Measurements from ENCODE around the gene TUFT1.

DNA sequence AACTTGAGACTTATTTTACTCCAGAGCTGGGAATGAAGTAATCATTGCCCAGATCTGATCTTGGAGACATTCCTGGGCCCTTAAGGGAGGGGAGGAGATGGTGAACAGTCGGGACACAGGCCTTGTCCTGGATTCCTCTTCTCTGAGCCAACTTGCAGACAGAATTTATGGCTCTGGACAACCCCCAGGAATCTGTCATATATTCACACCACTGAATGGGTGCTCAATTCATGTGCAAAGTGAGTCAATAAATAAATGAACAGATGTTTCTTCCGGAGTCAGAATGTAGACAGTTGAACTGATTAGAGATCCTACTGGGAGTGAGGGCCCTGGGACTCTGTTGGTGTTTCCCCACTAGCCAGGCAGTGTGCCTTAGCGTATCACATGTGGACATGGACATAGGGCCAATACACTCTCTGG lies 2.6 kb downstream of the TUFT1 start:
- no peak for TF ChIP-seq EZH2 (IDR thresholded peaks at IDR 0.05; ENCODE audit: borderline replicate concordance)
- TF ChIP-seq, protein P1, sequence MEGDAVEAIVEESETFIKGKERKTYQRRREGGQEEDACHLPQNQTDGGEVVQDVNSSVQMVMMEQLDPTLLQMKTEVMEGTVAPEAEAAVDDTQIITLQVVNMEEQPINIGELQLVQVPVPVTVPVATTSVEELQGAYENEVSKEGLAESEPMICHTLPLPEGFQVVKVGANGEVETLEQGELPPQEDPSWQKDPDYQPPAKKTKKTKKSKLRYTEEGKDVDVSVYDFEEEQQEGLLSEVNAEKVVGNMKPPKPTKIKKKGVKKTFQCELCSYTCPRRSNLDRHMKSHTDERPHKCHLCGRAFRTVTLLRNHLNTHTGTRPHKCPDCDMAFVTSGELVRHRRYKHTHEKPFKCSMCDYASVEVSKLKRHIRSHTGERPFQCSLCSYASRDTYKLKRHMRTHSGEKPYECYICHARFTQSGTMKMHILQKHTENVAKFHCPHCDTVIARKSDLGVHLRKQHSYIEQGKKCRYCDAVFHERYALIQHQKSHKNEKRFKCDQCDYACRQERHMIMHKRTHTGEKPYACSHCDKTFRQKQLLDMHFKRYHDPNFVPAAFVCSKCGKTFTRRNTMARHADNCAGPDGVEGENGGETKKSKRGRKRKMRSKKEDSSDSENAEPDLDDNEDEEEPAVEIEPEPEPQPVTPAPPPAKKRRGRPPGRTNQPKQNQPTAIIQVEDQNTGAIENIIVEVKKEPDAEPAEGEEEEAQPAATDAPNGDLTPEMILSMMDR (IDR thresholded peaks at IDR 0.05; ENCODE audit: poor library complexity), result no peak
- no peak for TF ChIP-seq EZH2phosphoT487 (IDR thresholded peaks at IDR 0.05; ENCODE audit: low read depth, severe bottlenecking, unreplicated experiment)
